Nephron progenitor cell (in vitro differentiated cells): ENCODE results near the gene KCNMA1.

Experiments
- DNase-seq: peaks from one replicate; pipeline ENCODE4 v3.0.0; 2021
- H3K27ac Mint-ChIP-seq: 2 replicates; pipeline ENCODE4 v1.8.0; 2021; ENCODE audit warnings: mild to moderate bottlenecking, moderate library complexity, mixed read lengths
- H3K27me3 Mint-ChIP-seq: 2 replicates; pipeline ENCODE4 v1.8.0; 2021; ENCODE audit warnings: mild to moderate bottlenecking, low read depth, mixed read lengths; ENCODE audit not compliant: poor library complexity
- H3K36me3 Mint-ChIP-seq: 2 replicates; pipeline ENCODE4 v1.8.0; 2021; ENCODE audit warnings: low read depth, mixed read lengths
- H3K4me1 Mint-ChIP-seq: 2 replicates; pipeline ENCODE4 v1.8.0; 2021; ENCODE audit warnings: mixed read lengths
- H3K4me3 Mint-ChIP-seq: 2 replicates; pipeline ENCODE4 v1.8.0; 2021; ENCODE audit warnings: mild to moderate bottlenecking, moderate library complexity, mixed read lengths
- H3K9me3 Mint-ChIP-seq: 2 replicates; pipeline ENCODE4 v1.8.0; 2021; ENCODE audit warnings: mild to moderate bottlenecking, moderate library complexity, mixed read lengths
- TF ChIP-seq, protein P1 (sequence below): fragments of 200-600 bp; sonication (generic); IDR thresholded peaks from 2 replicates; pipeline ENCODE4 v1.5.0; 2021; ENCODE audit warnings: antibody characterized with exemption

Gene KCNMA1

DNA sequence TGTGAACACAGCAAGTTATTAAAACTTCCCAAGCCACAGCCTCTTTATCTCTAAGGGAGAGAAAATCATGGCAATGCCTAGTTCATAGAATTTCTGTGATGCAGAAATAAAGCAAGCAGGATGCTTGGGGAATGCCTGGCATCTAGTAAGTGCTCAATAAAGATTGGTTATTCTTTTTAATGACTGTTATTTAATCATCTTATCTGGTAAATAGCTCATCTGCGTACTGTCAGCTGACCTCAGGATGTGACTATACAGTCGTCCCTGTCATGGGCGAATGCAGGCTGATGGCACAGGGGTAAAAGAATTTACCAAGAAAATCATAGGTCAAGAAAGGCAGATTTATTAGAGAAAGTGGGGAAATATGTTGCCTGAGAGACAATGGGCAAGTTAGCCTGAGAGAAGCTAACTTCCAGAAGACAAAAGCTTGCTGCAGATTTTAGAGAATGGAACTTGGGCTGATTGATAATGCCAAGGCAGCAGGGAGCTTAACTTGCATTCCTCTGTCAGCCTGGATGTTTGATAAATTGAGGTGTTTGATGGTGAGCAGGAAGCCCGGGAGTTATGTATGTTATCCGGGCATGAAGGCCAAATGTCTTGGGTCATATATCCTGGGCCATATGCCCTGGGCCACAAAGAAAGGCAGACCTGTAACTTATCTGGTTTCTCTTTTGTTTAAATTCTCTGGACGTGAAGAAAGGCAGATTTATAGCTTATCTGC is 126.0 kb downstream of the KCNMA1 start:
- Mint-ChIP-seq H3K4me1 (peaks cover 87% of the 10 kb centered on the region), H3K9me3 (no peaks in the 10 kb centered on the region), H3K27ac (peak overlapping the region; percentile 30), H3K4me3 (no peak overlapping the region), H3K27me3 (peaks cover 15% of the 10 kb centered on the region), H3K36me3 (no peaks in the 10 kb centered on the region)
- no peak for DNase-seq
- TF ChIP-seq, protein P1, sequence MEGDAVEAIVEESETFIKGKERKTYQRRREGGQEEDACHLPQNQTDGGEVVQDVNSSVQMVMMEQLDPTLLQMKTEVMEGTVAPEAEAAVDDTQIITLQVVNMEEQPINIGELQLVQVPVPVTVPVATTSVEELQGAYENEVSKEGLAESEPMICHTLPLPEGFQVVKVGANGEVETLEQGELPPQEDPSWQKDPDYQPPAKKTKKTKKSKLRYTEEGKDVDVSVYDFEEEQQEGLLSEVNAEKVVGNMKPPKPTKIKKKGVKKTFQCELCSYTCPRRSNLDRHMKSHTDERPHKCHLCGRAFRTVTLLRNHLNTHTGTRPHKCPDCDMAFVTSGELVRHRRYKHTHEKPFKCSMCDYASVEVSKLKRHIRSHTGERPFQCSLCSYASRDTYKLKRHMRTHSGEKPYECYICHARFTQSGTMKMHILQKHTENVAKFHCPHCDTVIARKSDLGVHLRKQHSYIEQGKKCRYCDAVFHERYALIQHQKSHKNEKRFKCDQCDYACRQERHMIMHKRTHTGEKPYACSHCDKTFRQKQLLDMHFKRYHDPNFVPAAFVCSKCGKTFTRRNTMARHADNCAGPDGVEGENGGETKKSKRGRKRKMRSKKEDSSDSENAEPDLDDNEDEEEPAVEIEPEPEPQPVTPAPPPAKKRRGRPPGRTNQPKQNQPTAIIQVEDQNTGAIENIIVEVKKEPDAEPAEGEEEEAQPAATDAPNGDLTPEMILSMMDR, result no peak

DNA sequence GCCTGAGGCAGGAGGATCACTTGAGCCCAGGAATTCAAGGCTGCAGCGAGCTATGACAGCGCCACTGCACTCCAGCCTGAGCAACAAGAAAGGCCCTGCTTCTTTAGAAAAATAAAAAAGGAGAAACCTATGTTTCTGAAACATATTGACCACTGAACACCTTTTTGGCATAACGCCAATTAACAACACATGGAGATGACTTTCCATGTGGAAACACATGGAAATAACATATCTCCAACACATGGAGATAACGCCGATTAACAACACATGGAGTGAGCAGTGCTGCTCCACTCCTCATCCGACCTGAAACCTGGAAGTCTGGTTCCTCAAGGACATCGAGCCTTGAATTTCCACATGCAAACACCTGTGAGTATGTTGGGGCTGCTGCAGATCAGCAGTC is 126.9 kb downstream of the KCNMA1 start:
- H3K4me1 Mint-ChIP-seq, result peaks cover 87% of the 10 kb centered on the region

DNA sequence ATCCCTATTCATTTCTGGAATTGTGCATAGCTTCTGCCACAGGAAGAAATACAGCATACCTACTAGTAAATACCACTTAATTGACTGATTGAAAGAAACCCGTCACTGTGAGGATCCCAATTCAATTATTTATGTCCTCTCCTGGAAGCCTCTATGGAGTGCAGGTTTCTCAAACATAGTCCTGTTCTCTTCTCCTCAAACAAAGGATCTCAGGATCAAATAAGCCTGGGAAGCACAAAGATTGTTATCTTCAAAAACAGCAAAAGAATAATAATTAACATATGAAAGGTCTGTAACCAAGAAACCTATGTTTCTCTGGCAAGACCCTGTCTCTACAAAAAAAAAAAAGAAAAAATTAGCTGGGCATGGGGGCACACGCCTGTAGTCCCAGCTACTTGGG is 127.3 kb downstream of the KCNMA1 start:
- H3K27me3 Mint-ChIP-seq, result peaks cover 14% of the 10 kb centered on the region
- DNase-seq, result no peak
- no peak overlapping the region for H3K4me3 Mint-ChIP-seq
- H3K36me3 Mint-ChIP-seq, result no peaks in the 10 kb centered on the region
- H3K4me1 Mint-ChIP-seq, result peaks cover 88% of the 10 kb centered on the region
- TF ChIP-seq, protein P1, result no peak
- H3K27ac Mint-ChIP-seq, result no peak overlapping the region
- no peaks in the 10 kb centered on the region for H3K9me3 Mint-ChIP-seq

More for the DNA sequence above, 126.9 kb downstream of the KCNMA1 start:
- H3K27me3 Mint-ChIP-seq, result peaks cover 14% of the 10 kb centered on the region
- DNase-seq, result no peak
- TF ChIP-seq, protein P1, result no peak
- H3K4me3 Mint-ChIP-seq, result no peak overlapping the region
- no peaks in the 10 kb centered on the region for H3K36me3 Mint-ChIP-seq
- H3K9me3 Mint-ChIP-seq, result no peaks in the 10 kb centered on the region
- H3K27ac Mint-ChIP-seq, result no peak overlapping the region

DNA sequence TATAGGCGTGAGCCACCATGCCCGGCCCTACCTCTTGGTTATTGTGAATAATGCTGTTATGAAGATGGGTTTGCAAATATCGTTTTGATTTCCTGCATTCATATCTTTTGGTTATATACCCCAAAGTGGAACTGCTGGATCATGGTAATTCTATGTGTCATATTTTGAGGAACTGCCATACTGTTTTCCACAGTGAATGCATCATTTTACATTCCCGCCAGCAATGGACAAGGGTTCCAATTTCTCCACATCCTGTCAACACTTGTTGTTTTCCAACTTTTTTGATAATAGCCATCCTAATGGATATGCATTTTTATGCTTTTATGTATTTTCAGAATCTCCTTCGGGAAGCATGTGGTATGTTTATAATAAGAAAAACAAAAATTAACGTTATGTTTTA is 128.2 kb downstream of the KCNMA1 start:
- Mint-ChIP-seq H3K4me3 (no peak overlapping the region), H3K36me3 (no peaks in the 10 kb centered on the region), H3K4me1 (peaks cover 81% of the 10 kb centered on the region), H3K27me3 (peaks cover 10% of the 10 kb centered on the region), H3K27ac (no peak overlapping the region), H3K9me3 (no peaks in the 10 kb centered on the region)
- no peak for DNase-seq
- TF ChIP-seq, protein P1, result no peak

DNA sequence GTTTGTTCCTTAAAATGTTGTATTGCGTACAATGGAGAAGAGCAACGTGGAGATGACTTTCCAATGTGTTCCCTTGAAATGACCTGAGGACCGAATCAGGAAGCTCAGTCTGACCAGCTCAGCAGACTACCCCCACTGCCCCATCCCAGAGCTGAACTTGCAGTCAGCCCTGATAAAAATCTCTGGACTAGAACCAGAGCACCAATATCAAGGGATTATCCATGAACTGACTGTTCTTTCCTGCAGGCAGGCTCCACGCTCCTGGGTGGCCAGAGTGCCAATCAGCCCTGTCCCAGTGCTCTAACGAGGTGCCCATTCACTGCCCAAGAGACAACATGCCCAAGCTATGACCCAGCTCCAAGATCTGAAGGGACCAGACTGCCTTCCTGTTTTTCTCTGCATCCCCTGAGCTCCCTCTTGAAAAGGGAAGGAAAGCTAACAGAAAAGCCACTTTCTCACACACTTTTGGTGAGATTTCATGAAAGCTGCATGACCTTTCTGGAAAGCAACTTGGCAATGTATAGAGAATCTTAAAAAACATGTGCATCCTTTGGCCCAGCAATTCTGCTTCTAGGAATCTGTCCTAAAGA is 130.2 kb downstream of the KCNMA1 start:
- H3K36me3 Mint-ChIP-seq, result no peaks in the 10 kb centered on the region
- peaks cover 61% of the 10 kb centered on the region for H3K4me1 Mint-ChIP-seq
- peaks cover 11% of the 10 kb centered on the region for H3K27me3 Mint-ChIP-seq
- H3K9me3 Mint-ChIP-seq, result no peaks in the 10 kb centered on the region
- no peak overlapping the region for H3K4me3 Mint-ChIP-seq
- no peak for DNase-seq
- TF ChIP-seq, protein P1, result no peak
- H3K27ac Mint-ChIP-seq, result peak overlapping the region; percentile 62
